Measurements from ENCODE around the gene MCAT. TPM values are rescaled to one million over a fixed set of nuclear protein-coding genes. Genes with fewer than 3 reads are reported as not detected.

Gene MCAT
- total RNA-seq, 1 donor from 2014 or later = 8.6 TPM

DNA sequence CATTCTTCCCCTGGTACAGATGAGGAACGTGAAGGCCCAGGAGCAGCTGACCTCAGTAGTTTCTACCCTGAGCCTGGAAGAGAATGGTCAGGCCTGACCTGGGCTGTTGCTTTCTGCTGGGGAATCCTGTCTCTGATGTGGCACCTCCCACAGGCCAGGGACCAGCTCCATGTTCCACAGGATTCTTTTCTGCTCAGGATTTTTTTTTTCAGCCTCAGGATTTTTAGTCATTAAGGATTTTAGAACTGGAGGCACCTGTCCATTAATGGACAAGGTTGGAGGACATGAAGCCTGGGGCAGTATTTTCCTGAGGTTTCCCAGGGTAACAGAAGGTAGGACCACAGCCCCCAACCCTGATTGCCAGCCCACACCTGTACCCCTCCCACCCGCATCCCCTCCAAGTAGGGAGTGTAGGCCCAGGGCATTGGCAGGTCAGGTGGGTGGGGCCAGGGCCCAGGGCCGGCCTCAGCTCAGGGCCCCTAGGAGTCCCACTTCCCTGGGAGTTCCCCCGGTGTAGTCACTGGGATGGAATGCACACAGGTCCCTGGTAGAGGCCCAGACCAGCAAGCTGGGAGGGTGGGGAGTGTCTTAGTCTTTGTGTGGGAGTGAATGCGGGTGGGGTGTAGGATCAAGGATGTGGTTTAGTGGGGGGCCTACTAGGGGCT is 16.6 kb downstream of the MCAT start:
- peak overlapping the region; percentile 51 for H3K27ac Mint-ChIP-seq (ENCODE audit: unreplicated experiment)
- no peaks in the 10 kb centered on the region for H3K27me3 Mint-ChIP-seq (ENCODE audit: low read depth)
- peaks cover 7% of the 10 kb centered on the region for H3K4me1 Mint-ChIP-seq (ENCODE audit: low read depth)
- no peaks in the 10 kb centered on the region for H3K36me3 Mint-ChIP-seq (ENCODE audit: low read depth)
- no peaks in the 10 kb centered on the region for H3K9me3 Mint-ChIP-seq (ENCODE audit: low read depth)
- H3K4me3 Mint-ChIP-seq (ENCODE audit: unreplicated experiment) = no peak overlapping the region
- TF ChIP-seq, protein P1, sequence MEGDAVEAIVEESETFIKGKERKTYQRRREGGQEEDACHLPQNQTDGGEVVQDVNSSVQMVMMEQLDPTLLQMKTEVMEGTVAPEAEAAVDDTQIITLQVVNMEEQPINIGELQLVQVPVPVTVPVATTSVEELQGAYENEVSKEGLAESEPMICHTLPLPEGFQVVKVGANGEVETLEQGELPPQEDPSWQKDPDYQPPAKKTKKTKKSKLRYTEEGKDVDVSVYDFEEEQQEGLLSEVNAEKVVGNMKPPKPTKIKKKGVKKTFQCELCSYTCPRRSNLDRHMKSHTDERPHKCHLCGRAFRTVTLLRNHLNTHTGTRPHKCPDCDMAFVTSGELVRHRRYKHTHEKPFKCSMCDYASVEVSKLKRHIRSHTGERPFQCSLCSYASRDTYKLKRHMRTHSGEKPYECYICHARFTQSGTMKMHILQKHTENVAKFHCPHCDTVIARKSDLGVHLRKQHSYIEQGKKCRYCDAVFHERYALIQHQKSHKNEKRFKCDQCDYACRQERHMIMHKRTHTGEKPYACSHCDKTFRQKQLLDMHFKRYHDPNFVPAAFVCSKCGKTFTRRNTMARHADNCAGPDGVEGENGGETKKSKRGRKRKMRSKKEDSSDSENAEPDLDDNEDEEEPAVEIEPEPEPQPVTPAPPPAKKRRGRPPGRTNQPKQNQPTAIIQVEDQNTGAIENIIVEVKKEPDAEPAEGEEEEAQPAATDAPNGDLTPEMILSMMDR (IDR thresholded peaks at IDR 0.05) = no peak
- DNase-seq (ENCODE audit: low spot score) = no peak

DNA sequence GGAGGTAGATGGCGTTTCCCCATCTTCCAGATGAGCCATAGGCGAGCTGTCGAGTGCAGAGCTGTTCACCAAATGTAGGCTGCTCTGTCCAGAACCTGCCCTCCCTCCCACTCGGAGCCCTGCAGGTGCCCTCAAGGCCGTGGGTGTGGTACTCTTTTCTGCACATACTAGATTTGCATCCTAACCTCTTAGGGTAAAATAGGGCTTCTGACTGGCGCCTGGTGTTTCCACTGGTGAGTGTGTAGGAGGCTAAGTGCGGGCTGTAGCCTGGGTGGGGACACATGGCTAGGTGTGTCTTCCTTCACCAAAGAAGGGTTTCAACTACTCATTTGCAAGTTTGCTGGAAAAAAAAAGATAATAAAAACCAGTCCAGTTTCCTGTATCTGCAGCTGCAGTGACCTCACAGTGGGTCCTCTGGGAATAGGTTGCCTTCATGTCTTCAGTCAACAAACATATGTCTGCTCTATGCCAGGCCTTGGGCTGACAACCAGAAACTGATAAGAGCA is 24.2 kb downstream of the MCAT start:
- TF ChIP-seq, protein P1 (IDR thresholded peaks at IDR 0.05) = no peak
- Mint-ChIP-seq H3K9me3 (ENCODE audit: low read depth) (no peaks in the 10 kb centered on the region), H3K27ac (ENCODE audit: unreplicated experiment) (no peak overlapping the region), H3K27me3 (ENCODE audit: low read depth) (peaks cover 5% of the 10 kb centered on the region), H3K4me3 (ENCODE audit: unreplicated experiment) (no peak overlapping the region), H3K4me1 (ENCODE audit: low read depth) (peaks cover 6% of the 10 kb centered on the region), H3K36me3 (ENCODE audit: low read depth) (no peaks in the 10 kb centered on the region)
- no peak for DNase-seq (ENCODE audit: low spot score)

- TF ChIP-seq, protein P1 (IDR thresholded peaks at IDR 0.05) = no peak
These were observed 25.0 kb downstream of the MCAT start for GRCh38 chr22:43118024-43118849.

GRCh38 chr22:43116932-43117331 is 26.3 kb downstream of the MCAT start:
- Mint-ChIP-seq H3K9me3 (ENCODE audit: low read depth) (no peaks in the 10 kb centered on the region), H3K4me1 (ENCODE audit: low read depth) (peaks cover 6% of the 10 kb centered on the region), H3K4me3 (ENCODE audit: unreplicated experiment) (no peak overlapping the region), H3K27me3 (ENCODE audit: low read depth) (peaks cover 20% of the 10 kb centered on the region), H3K27ac (ENCODE audit: unreplicated experiment) (no peak overlapping the region), H3K36me3 (ENCODE audit: low read depth) (peaks cover 2% of the 10 kb centered on the region)
- TF ChIP-seq, protein P1 (IDR thresholded peaks at IDR 0.05) = no peak
- DNase-seq (ENCODE audit: low spot score) = no peak

More at GRCh38 chr22:43118024-43118849, 25.0 kb downstream of the MCAT start:
- Mint-ChIP-seq H3K27me3 (ENCODE audit: low read depth) (peaks cover 13% of the 10 kb centered on the region), H3K27ac (ENCODE audit: unreplicated experiment) (no peak overlapping the region), H3K36me3 (ENCODE audit: low read depth) (peaks cover under 1% of the 10 kb centered on the region), H3K4me3 (ENCODE audit: unreplicated experiment) (no peak overlapping the region), H3K4me1 (ENCODE audit: low read depth) (peaks cover 6% of the 10 kb centered on the region), H3K9me3 (ENCODE audit: low read depth) (no peaks in the 10 kb centered on the region)
- no peak for DNase-seq (ENCODE audit: low spot score)

DNA sequence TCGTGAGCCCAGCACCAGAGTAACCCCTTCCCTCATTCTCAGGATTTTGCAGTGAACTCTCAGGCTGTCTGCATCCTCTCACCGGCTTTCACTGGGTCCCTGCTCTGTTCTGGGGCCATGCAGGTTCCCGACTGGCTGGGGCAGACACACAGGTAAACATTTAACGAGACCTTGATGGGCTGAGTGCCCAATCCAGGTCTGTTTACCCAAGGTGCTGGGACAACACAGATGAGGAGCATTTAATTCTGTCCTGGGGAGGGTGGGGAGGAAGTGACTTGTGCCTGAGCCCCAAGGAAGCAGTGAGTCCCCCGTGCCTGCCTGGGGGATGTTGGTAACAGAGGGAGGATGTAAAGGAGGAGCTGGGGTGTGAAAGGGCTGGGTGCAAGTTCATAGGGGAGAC is 28.2 kb downstream of the MCAT start:
- TF ChIP-seq, protein P1 (IDR thresholded peaks at IDR 0.05) = no peak
- Mint-ChIP-seq H3K4me1 (ENCODE audit: low read depth) (peaks cover 13% of the 10 kb centered on the region), H3K27ac (ENCODE audit: unreplicated experiment) (no peak overlapping the region), H3K4me3 (ENCODE audit: unreplicated experiment) (no peak overlapping the region), H3K36me3 (ENCODE audit: low read depth) (peaks cover 2% of the 10 kb centered on the region), H3K9me3 (ENCODE audit: low read depth) (no peaks in the 10 kb centered on the region), H3K27me3 (ENCODE audit: low read depth) (peaks cover 28% of the 10 kb centered on the region)
- no peak for DNase-seq (ENCODE audit: low spot score)

All from chondrocyte (in vitro differentiated cells).